Stimulated activated CD4-positive, alpha-beta T cell treated with anti-CD3 and anti-CD28 coated beads, Interleukin-1b, Interleukin-23, amount 100 ng/mL, for 48 hours (primary cell): ENCODE results near the gene MT1HL1.
"Not testable (repeated sequence)": the region's sequence is repeated elsewhere in the genome, so short reads cannot be mapped to it uniquely, and the experiment has no call there.

Experiments
- DNase-seq: peaks from one replicate; pipeline ENCODE4 v3.0.0-alpha.2; 2020

MT1HL1 gene

GRCh38 chr1:237013608-237014007 lies 9.4 kb upstream of the MT1HL1 start:
- DNase-seq = no peak

- DNase-seq = no peak
These were observed 8.6 kb upstream of the MT1HL1 start for GRCh38 chr1:237012788-237013383.

- no peak for DNase-seq
These were observed 8.1 kb upstream of the MT1HL1 start for GRCh38 chr1:237012361-237012760.

GRCh38 chr1:237011432-237011831 lies 7.2 kb upstream of the MT1HL1 start:
- no peak for DNase-seq

- no peak for DNase-seq
These were observed 5.4 kb upstream of the MT1HL1 start for GRCh38 chr1:237009611-237010010.

- no peak for DNase-seq
These were observed 3.1 kb upstream of the MT1HL1 start for GRCh38 chr1:237007147-237007881.

- no peak for DNase-seq
These were observed 1.4 kb upstream of the MT1HL1 start for GRCh38 chr1:237005674-237006073.

- no peak for DNase-seq
These were observed 725 bp downstream of the MT1HL1 start for GRCh38 chr1:237003516-237003915.

- DNase-seq = no peak
These were observed 4.0 kb downstream of the MT1HL1 start for GRCh38 chr1:237000191-237000590.

- DNase-seq = no peak
These were observed 5.7 kb downstream of the MT1HL1 start for GRCh38 chr1:236998546-236998945.

- no peak for DNase-seq
These were observed 6.4 kb downstream of the MT1HL1 start for GRCh38 chr1:236997882-236998281.

- DNase-seq = no peak
These were observed 6.9 kb downstream of the MT1HL1 start for GRCh38 chr1:236997361-236997760.

- DNase-seq = no peak
These were observed 9.8 kb downstream of the MT1HL1 start for GRCh38 chr1:236994450-236994849.

GRCh38 chr1:236992449-236992848 lies 11.8 kb downstream of the MT1HL1 start:
- no peak for DNase-seq

GRCh38 chr1:236990052-236990445 lies 14.2 kb downstream of the MT1HL1 start:
- no peak for DNase-seq

GRCh38 chr1:236989290-236990051 lies 14.8 kb downstream of the MT1HL1 start:
- DNase-seq = no peak

- no peak for DNase-seq
These were observed 20.4 kb downstream of the MT1HL1 start for GRCh38 chr1:236983818-236984217.

GRCh38 chr1:236982380-236982779 lies 21.9 kb downstream of the MT1HL1 start:
- no peak for DNase-seq

- DNase-seq = not testable (repeated sequence)
These were observed 22.8 kb downstream of the MT1HL1 start for GRCh38 chr1:236981431-236981830.

- DNase-seq = no peak
These were observed 23.6 kb downstream of the MT1HL1 start for GRCh38 chr1:236980673-236981072.

GRCh38 chr1:236979149-236979900 lies 24.9 kb downstream of the MT1HL1 start:
- DNase-seq = no peak

GRCh38 chr1:236978740-236979139 lies 25.5 kb downstream of the MT1HL1 start:
- DNase-seq = no peak

GRCh38 chr1:236975461-236975860 lies 28.8 kb downstream of the MT1HL1 start:
- no peak for DNase-seq
